Measurements from ENCODE around the gene ZRSR2.

GRCh38 chrX:15790769-15791290 is 546 bp downstream of the ZRSR2 start:
- no peak for TF ChIP-seq POLR2A (IDR thresholded peaks at IDR 0.05; ENCODE audit: low read depth, low read length)
- no peak for TF ChIP-seq CTCF (IDR thresholded peaks at IDR 0.05 in 2 of 3, conservative IDR thresholded peaks at IDR 0.05 in 1 of 3; ENCODE audit: control insufficient read depth in 2 of 3, extremely low read depth in 1 of 3, insufficient read depth in 1 of 3, low read depth in 3 of 3, low read length in 3 of 3)
- no peak for TF ChIP-seq RAD21 (IDR thresholded peaks at IDR 0.05; ENCODE audit: insufficient read depth, low read depth, low read length)
